K562 (cell line): Measurements from ENCODE around the gene MAGI1. TPM values are rescaled to one million over a fixed set of nuclear protein-coding genes. Genes with fewer than 3 reads are reported as not detected.

Experiments
- ATAC-seq: fragments of 200-7000 bp; cut with Tn5 transposase; 3 replicates; pipeline ENCODE4 v1.9.1; 2020; ENCODE audit warnings: moderate library complexity
- BruUV-seq: library from RNA; stranded (reverse); fragments of 400-500 nt; replicated peaks from 2 replicates; lab custom pipeline; 2021; lab: Mats Ljungman, UMichigan
- CTCF ChIA-PET: fragments of 300-600 bp; formaldehyde crosslinking; extraction: SDS; loops from one replicate; lab custom pipeline; 2021; ENCODE audit warnings: low intra/inter-chr PET ratio; lab: Yijun Ruan, JAX
- POLR2A ChIA-PET: fragments of 300-600, 350-650 bp; sonication (Branson Sonifier 250); formaldehyde crosslinking; extraction: SDS; loops from one replicate; lab custom pipeline; 2021; ENCODE audit warnings: antibody characterized with exemption, inconsistent platforms; lab: Yijun Ruan, JAX
- DNase-seq, 4 experiments: peaks; one replicate each; pipeline versions ENCODE4 v3.0.0 to v3.0.0-alpha.2; 2011 to 2018; ENCODE audit warnings: low spot score in 3 of 4, mixed read lengths in 3 of 4; ENCODE audit errors: extremely low read depth in 1 of 4
- FAIRE-seq: peaks from 2 replicates; lab custom pipeline; 2011; peaks lifted over from hg19 to GRCh38; lab: Jason Lieb, UNC
- H2AFZ ChIP-seq: 2 replicates; pipeline ENCODE4 v1.6.0; 2011; ENCODE audit warnings: low read depth, low read length, control low read depth, inconsistent platforms
- H3K27ac ChIP-seq: fragments of 200-600 bp; 3 replicates; pipeline ENCODE4 v1.8.0; 2011; ENCODE audit warnings: low read depth, mild to moderate bottlenecking, control low read depth, inconsistent platforms, low read length, moderate library complexity, mixed read lengths; ENCODE audit errors: extremely low read depth
- H3K27me3 ChIP-seq, 2 experiments: fragments of 300-600 bp in 1 of 2; 2 replicates in 1 of 2; 3 replicates in 1 of 2; pipeline versions ENCODE4 v1.6.0 to v1.8.0; 2011; ENCODE audit warnings: inconsistent platforms in 2 of 2, low read length in 2 of 2, mild to moderate bottlenecking in 1 of 2, mixed read lengths in 1 of 2, moderate library complexity in 1 of 2; ENCODE audit not compliant: control insufficient read depth in 2 of 2, insufficient read depth in 2 of 2
- H3K36me3 ChIP-seq: fragments of 300-600 bp; 3 replicates; pipeline ENCODE4 v1.8.0; 2011; ENCODE audit warnings: mild to moderate bottlenecking, low read length, inconsistent platforms; ENCODE audit not compliant: control insufficient read depth, insufficient read depth
- H3K4me1 ChIP-seq, 2 experiments: fragments of 200-600 bp in 1 of 2; replicated peaks in 1 of 2; 2 replicates in 1 of 2; 3 replicates in 1 of 2; pipeline versions ENCODE4 v1.5.1 to v1.8.0; 2011; ENCODE audit warnings: inconsistent platforms in 2 of 2, low read length in 2 of 2, mild to moderate bottlenecking in 1 of 2, mixed read lengths in 1 of 2, moderate library complexity in 1 of 2; ENCODE audit not compliant: control insufficient read depth in 2 of 2, insufficient read depth in 2 of 2
- H3K4me2 ChIP-seq: 2 replicates; pipeline ENCODE4 v1.6.1; 2011; ENCODE audit warnings: low read length, control low read depth, inconsistent platforms, mixed read lengths; ENCODE audit not compliant: insufficient read depth
- H3K4me3 ChIP-seq: fragments of 200-600 bp; sonication (generic), shearing (Covaris generic); 2 replicates; pipeline ENCODE4 v1.5.1; 2016; ENCODE audit warnings: control low read depth, inconsistent platforms
- H3K79me2 ChIP-seq: fragments of 200-600 bp; 3 replicates; pipeline ENCODE4 v1.8.0; 2011; ENCODE audit warnings: low read length, inconsistent platforms; ENCODE audit not compliant: control insufficient read depth, insufficient read depth
- H3K9ac ChIP-seq, 2 experiments: 2 replicates each; pipeline versions ENCODE4 v1.6.0 to v1.6.1; 2011; ENCODE audit warnings: low read depth in 2 of 2, low read length in 2 of 2, control low read depth in 1 of 2, inconsistent platforms in 1 of 2, mild to moderate bottlenecking in 1 of 2, mixed read lengths in 1 of 2; ENCODE audit not compliant: insufficient read depth in 1 of 2
- H3K9me1 ChIP-seq: one replicate; pipeline ENCODE4 v1.6.0; 2011; ENCODE audit warnings: inconsistent platforms, mild to moderate bottlenecking, low read length, moderate library complexity; ENCODE audit not compliant: control insufficient read depth, insufficient read depth
- H3K9me3 ChIP-seq: replicated peaks from 2 replicates; pipeline ENCODE4 v1.5.1; 2011; ENCODE audit warnings: low read depth, low read length, inconsistent platforms; ENCODE audit not compliant: control insufficient read depth, insufficient read depth
- H4K20me1 ChIP-seq: replicated peaks from 2 replicates; pipeline ENCODE4 v1.6.1; 2011; ENCODE audit warnings: low read length, inconsistent platforms, mixed read lengths; ENCODE audit not compliant: control insufficient read depth, insufficient read depth
- JUN ChIP-seq, 2 experiments: sonication (generic) in 1 of 2; formaldehyde crosslinking in 1 of 2; IDR thresholded peaks; 2 replicates each; pipeline versions ENCODE4 v1.6.1 to v1.8.0; 2012 to 2022; ENCODE audit warnings: borderline replicate concordance in 2 of 2, mild to moderate bottlenecking in 2 of 2, improper control_type of control experiment in 1 of 2, low read depth in 1 of 2, low read length in 1 of 2, missing genetic modification reagents in 1 of 2
- RBM34 ChIP-seq: fragments of 200-400 bp; formaldehyde crosslinking; IDR thresholded peaks from 2 replicates; pipeline ENCODE4 v1.6.1; 2018; ENCODE audit warnings: low read length, borderline replicate concordance; ENCODE audit not compliant: insufficient read depth
- WGBS: fragments of 100-300 bp; shearing (Covaris generic); methylation state at CpG from one replicate; pipeline ENCODE4 v1.1.6; 2016; ENCODE audit warnings: low coverage, mixed read lengths; ENCODE audit not compliant: insufficient coverage; ENCODE audit errors: missing lambda C conversion rate; 5-methylcytosine and 5-hydroxymethylcytosine counted together
- in situ Hi-C: fragments of 300-500 bp; cut with MboI; formaldehyde crosslinking; loops from 4 replicates; pipeline ENCODE4 v1.15.0; 2018; ENCODE audit warnings: inconsistent platforms, mixed read lengths
- intact Hi-C: fragments of 100-400 bp; cut with micrococcal nuclease; formaldehyde crosslinking; loops from 2 replicates; pipeline ENCODE4 v1.14.2; 2022
- polyA plus RNA-seq, 8 experiments: library from polyadenylated mRNA; depleted of rRNA in 4 of 8; stranded (reverse) in 5 of 8; unstranded in 3 of 8; fragments of >200 nt; fragmentation: Nextera tagmentation in 2 of 8; fragmentation: Illumina TruSeq in 1 of 8; extraction: Ambion mirVana in 2 of 8; extraction: Trizol in 1 of 8; gene quantifications; 2 replicates each; pipeline versions ENCODE4 v1.2.1 to v1.2.3, GENCODE V29; 2011 to 2014; ENCODE audit warnings: inconsistent platforms in 1 of 8, missing spikeins in 1 of 8
- total RNA-seq, 7 experiments: library from RNA; depleted of rRNA in 6 of 7; stranded (reverse); fragments of >200 nt in 6 of 7; fragmentation: Illumina TruSeq in 2 of 7; extraction: Trizol in 2 of 7; gene quantifications; 2 replicates each; pipeline versions ENCODE4 v1.2.1 to v1.2.3, GENCODE V29; 2011 to 2021; ENCODE audit warnings: low replicate concordance in 1 of 7
- TF ChIP-seq, protein P1 (sequence below): fragments of 250-450 bp; sonication (Bioruptor Pico); IDR thresholded peaks from 2 replicates; pipeline ENCODE4 v1.8.0; 2022; ENCODE audit warnings: moderate library complexity, mild to moderate bottlenecking, inconsistent platforms
- TF ChIP-seq, protein P2 (sequence below): fragments of 150-350 bp; IDR thresholded peaks from 2 replicates; pipeline ENCODE4 v1.6.1; 2014; ENCODE audit warnings: low read depth, mild to moderate bottlenecking, low read length, borderline replicate concordance

Gene MAGI1
- total and polyA plus RNA-seq, 9 of the 15 experiments (the other 6 are each of a cell fraction or from before 2014, with no cell fraction given): 7.8 to 59.4 (median 43.2) TPM

DNA sequence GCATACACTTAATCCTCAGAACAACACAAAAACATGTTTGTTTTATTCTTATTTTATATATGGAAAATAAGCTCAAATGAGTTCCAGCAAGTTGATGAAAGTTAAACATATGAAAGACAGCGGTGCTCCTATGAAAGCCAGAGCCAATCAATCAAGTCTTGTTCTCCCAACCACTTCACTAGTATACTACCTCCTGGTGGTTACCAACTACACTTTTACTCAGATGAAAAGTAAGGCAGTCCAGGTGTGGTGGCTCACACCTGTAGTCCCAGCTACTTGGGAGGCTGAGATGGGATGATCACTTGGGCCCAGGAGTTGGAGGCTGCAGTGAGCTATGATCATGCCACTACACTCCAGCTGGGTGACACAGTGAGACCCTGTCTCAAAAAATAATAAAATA lies 66.0 kb downstream of the MAGI1 start:
- Histone ChIP-seq H3K4me2 (no peak overlapping the region), H4K20me1 (no peaks in the 10 kb centered on the region), H3K9me1 (no peaks in the 10 kb centered on the region), H3K79me2 (no peaks in the 10 kb centered on the region), H3K9ac (no peak overlapping the region), H3K27ac (no peak overlapping the region), H3K9me3 (no peaks in the 10 kb centered on the region), H3K27me3 (no peaks in the 10 kb centered on the region), H3K4me3 (no peak overlapping the region), H3K36me3 (no peaks in the 10 kb centered on the region)
- 0% methylated on average over 1 of the region's 1 CpG for WGBS
- no peak for ATAC-seq
- CTCF ChIA-PET: no interaction called here
- no TSS peak for BruUV-seq
- POLR2A ChIA-PET: no interaction called here
- TF ChIP-seq, protein P1, sequence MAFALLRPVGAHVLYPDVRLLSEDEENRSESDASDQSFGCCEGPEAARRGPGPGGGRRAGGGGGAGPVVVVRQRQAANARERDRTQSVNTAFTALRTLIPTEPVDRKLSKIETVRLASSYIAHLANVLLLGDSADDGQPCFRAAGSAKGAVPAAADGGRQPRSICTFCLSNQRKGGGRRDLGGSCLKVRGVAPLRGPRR (CRISPR knock-in tag): no peak
- TF ChIP-seq, protein P2, sequence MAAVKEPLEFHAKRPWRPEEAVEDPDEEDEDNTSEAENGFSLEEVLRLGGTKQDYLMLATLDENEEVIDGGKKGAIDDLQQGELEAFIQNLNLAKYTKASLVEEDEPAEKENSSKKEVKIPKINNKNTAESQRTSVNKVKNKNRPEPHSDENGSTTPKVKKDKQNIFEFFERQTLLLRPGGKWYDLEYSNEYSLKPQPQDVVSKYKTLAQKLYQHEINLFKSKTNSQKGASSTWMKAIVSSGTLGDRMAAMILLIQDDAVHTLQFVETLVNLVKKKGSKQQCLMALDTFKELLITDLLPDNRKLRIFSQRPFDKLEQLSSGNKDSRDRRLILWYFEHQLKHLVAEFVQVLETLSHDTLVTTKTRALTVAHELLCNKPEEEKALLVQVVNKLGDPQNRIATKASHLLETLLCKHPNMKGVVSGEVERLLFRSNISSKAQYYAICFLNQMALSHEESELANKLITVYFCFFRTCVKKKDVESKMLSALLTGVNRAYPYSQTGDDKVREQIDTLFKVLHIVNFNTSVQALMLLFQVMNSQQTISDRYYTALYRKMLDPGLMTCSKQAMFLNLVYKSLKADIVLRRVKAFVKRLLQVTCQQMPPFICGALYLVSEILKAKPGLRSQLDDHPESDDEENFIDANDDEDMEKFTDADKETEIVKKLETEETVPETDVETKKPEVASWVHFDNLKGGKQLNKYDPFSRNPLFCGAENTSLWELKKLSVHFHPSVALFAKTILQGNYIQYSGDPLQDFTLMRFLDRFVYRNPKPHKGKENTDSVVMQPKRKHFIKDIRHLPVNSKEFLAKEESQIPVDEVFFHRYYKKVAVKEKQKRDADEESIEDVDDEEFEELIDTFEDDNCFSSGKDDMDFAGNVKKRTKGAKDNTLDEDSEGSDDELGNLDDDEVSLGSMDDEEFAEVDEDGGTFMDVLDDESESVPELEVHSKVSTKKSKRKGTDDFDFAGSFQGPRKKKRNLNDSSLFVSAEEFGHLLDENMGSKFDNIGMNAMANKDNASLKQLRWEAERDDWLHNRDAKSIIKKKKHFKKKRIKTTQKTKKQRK: no peak
- TF ChIP-seq RBM34 (no peak), JUN (IDR thresholded peaks at IDR 0.05; ENCODE audit: borderline replicate concordance, low read depth, low read length) (no peak), JUN (CRISPR knock-in tag; IDR thresholded peaks at IDR 0.05; ENCODE audit: borderline replicate concordance) (no peak)
- TF ChIP-seq, all 486 proteins: peak for 0
- H2AFZ ChIP-seq: no peak overlapping the region
- intact Hi-C loops (no loop called here), in situ Hi-C loops (no loop called here)
- FAIRE-seq (no peak), DNase-seq (no peak)
- H3K4me1 ChIP-seq: no peaks in the 10 kb centered on the region
